Smooth muscle cell of the pulmonary artery (primary cell): ENCODE results near the gene KRTAP9-6. TPM values are rescaled to one million over a fixed set of nuclear protein-coding genes. Genes with fewer than 3 reads are reported as not detected.

ENCODE experiments used
- total RNA-seq: library from RNA; depleted of rRNA; stranded (reverse); fragments of >200 nt; gene quantifications from 2 replicates; pipeline ENCODE4 v1.2.3, GENCODE V29; 2014

KRTAP9-6 gene
- total RNA-seq, result not detected in 2 replicates

GRCh38 chr17:41265078-41265477, at the start of gene KRTAP9-6:
Gene KRTAP9-6 (plus strand): TSS chr17:41265378. CDS start chr17:41265378, 0 bp downstream.

GRCh38 chr17:41226598-41227095, 38.5 kb upstream of the KRTAP9-6 start, which contains the start of gene KRTAP9-2:
Gene KRTAP9-2 (plus strand): TSS chr17:41226648. CDS start chr17:41226655, 7 bp downstream.

GRCh38 chr17:41232399-41233105, 32.6 kb upstream of the KRTAP9-6 start, which contains the start of gene KRTAP9-3:
Gene KRTAP9-3 (plus strand): TSS chr17:41232449. CDS start chr17:41232502, 53 bp downstream.

GRCh38 chr17:41237949-41238437, 27.2 kb upstream of the KRTAP9-6 start, which contains the start of gene KRTAP9-8:
Gene KRTAP9-8 (plus strand): TSS chr17:41237999. CDS start chr17:41238052, 53 bp downstream.

GRCh38 chr17:41249637-41250240, 15.4 kb upstream of the KRTAP9-6 start, which contains the start of gene KRTAP9-4:
Gene KRTAP9-4 (plus strand): TSS chr17:41249687. CDS start chr17:41249721, 34 bp downstream.

GRCh38 chr17:41255381-41256290, 9.5 kb upstream of the KRTAP9-6 start, which contains the start of gene KRTAP9-9:
Gene KRTAP9-9 (plus strand): TSS chr17:41255384.

GRCh38 chr17:41275648-41276190, 10.5 kb downstream of the KRTAP9-6 start, which contains the start of gene KRTAP9-7:
Gene KRTAP9-7 (plus strand): TSS chr17:41275698. CDS start chr17:41275698, 0 bp downstream.

GRCh38 chr17:41301916-41302901, 37.0 kb downstream of the KRTAP9-6 start, which contains the start of gene KRTAP29-1:
Gene KRTAP29-1 (minus strand): TSS chr17:41302851. CDS start chr17:41302851, 0 bp downstream.

GRCh38 chr17:41308918-41309359, 43.8 kb downstream of the KRTAP9-6 start, which contains the start of gene KRTAP16-1:
Gene KRTAP16-1 (minus strand): TSS chr17:41309309. CDS start chr17:41309253, 56 bp downstream.

GRCh38 chr17:41315204-41315794, 50.1 kb downstream of the KRTAP9-6 start, which contains the start of gene KRTAP17-1:
Gene KRTAP17-1 (minus strand): TSS chr17:41315710. CDS start chr17:41315650, 60 bp downstream.

Other genes with a start within 250 kb of the KRTAP9-6 start
- gene KRTAP1-5, start 238.2 kb upstream of the KRTAP9-6 start, total RNA-seq, result 0.72 and 1.6 TPM in 2 replicates
- gene KRTAP1-4, start 235.2 kb upstream of the KRTAP9-6 start, total RNA-seq, result not detected in 2 replicates
- not detected in 2 replicates for gene KRTAP1-3, start 230.5 kb upstream of the KRTAP9-6 start, total RNA-seq
- not detected in 2 replicates for gene KRTAP1-1, start 223.9 kb upstream of the KRTAP9-6 start, total RNA-seq
- not detected in 2 replicates for gene KRTAP2-1, start 218.1 kb upstream of the KRTAP9-6 start, total RNA-seq
- not detected in 2 replicates for gene KRTAP2-2, start 210.1 kb upstream of the KRTAP9-6 start, total RNA-seq
- gene KRTAP2-3, start 205.3 kb upstream of the KRTAP9-6 start, total RNA-seq, result 0.56 TPM in 1 of 2 replicates, not detected in the other
- gene KRTAP2-4, start 199.5 kb upstream of the KRTAP9-6 start, total RNA-seq, result not detected in 2 replicates
- gene KRTAP4-7, start 181.2 kb upstream of the KRTAP9-6 start, total RNA-seq, result not detected in 2 replicates
- not detected in 2 replicates for gene KRTAP4-8, start 167.2 kb upstream of the KRTAP9-6 start, total RNA-seq
- gene KRTAP4-16, start 163.2 kb upstream of the KRTAP9-6 start, total RNA-seq, result not detected in 2 replicates
- not detected in 2 replicates for gene KRTAP4-9, start 160.0 kb upstream of the KRTAP9-6 start, total RNA-seq
- not detected in 2 replicates for gene KRTAP4-11, start 147.0 kb upstream of the KRTAP9-6 start, total RNA-seq
- not detected in 2 replicates for gene KRTAP4-12, start 141.2 kb upstream of the KRTAP9-6 start, total RNA-seq
- not detected in 2 replicates for gene KRTAP4-6, start 124.8 kb upstream of the KRTAP9-6 start, total RNA-seq
- gene KRTAP4-5, start 115.6 kb upstream of the KRTAP9-6 start, total RNA-seq, result not detected in 2 replicates
- gene KRTAP4-4, start 104.6 kb upstream of the KRTAP9-6 start, total RNA-seq, result not detected in 2 replicates
- gene KRTAP4-3, start 97.2 kb upstream of the KRTAP9-6 start, total RNA-seq, result not detected in 2 replicates
- not detected in 2 replicates for gene KRTAP4-2, start 87.2 kb upstream of the KRTAP9-6 start, total RNA-seq
- not detected in 2 replicates for gene KRTAP4-1, start 80.5 kb upstream of the KRTAP9-6 start, total RNA-seq
- gene KRTAP9-1, start 75.5 kb upstream of the KRTAP9-6 start, total RNA-seq, result not detected in 2 replicates
- gene KRTAP9-2, start 38.7 kb upstream of the KRTAP9-6 start, total RNA-seq, result not detected in 2 replicates
- not detected in 2 replicates for gene KRTAP9-3, start 32.9 kb upstream of the KRTAP9-6 start, total RNA-seq
- gene KRTAP9-8, start 27.4 kb upstream of the KRTAP9-6 start, total RNA-seq, result not detected in 2 replicates
- gene KRTAP9-4, start 15.7 kb upstream of the KRTAP9-6 start, total RNA-seq, result not detected in 2 replicates
- not detected in 2 replicates for gene KRTAP9-9, start 10.0 kb upstream of the KRTAP9-6 start, total RNA-seq
- gene KRTAP9-7, start 10.3 kb downstream of the KRTAP9-6 start, total RNA-seq, result not detected in 2 replicates
- gene KRTAP29-1, start 37.5 kb downstream of the KRTAP9-6 start, total RNA-seq, result not detected in 2 replicates
- not detected in 2 replicates for gene KRTAP16-1, start 43.9 kb downstream of the KRTAP9-6 start, total RNA-seq
- not detected in 2 replicates for gene KRTAP17-1, start 50.3 kb downstream of the KRTAP9-6 start, total RNA-seq
- gene KRT33A, start 85.5 kb downstream of the KRTAP9-6 start, total RNA-seq, result not detected in 2 replicates
- not detected in 2 replicates for gene KRT33B, start 104.4 kb downstream of the KRTAP9-6 start, total RNA-seq
- gene KRT34, start 116.9 kb downstream of the KRTAP9-6 start, total RNA-seq, result 0.20 and 0.46 TPM in 2 replicates
- not detected in 2 replicates for gene KRT31, start 132.2 kb downstream of the KRTAP9-6 start, total RNA-seq
- gene KRT37, start 159.2 kb downstream of the KRTAP9-6 start, total RNA-seq, result not detected in 2 replicates
- gene KRT38, start 175.6 kb downstream of the KRTAP9-6 start, total RNA-seq, result under 0.01 and 0.13 TPM in 2 replicates
- gene KRT32, start 202.0 kb downstream of the KRTAP9-6 start, total RNA-seq, result 0.30 TPM in 1 of 2 replicates, not detected in the other
- not detected in 2 replicates for gene KRT35, start 215.8 kb downstream of the KRTAP9-6 start, total RNA-seq
- not detected in 2 replicates for gene KRT36, start 224.5 kb downstream of the KRTAP9-6 start, total RNA-seq
- not detected in 2 replicates for gene KRT13, start 240.2 kb downstream of the KRTAP9-6 start, total RNA-seq